HepG2 (cell line): ENCODE results near the gene TSC22D2. TPM values are rescaled to one million over a fixed set of nuclear protein-coding genes. Genes with fewer than 3 reads are reported as not detected.

Experiments
- ATAC-seq: fragments of 200-7000 bp; cut with Tn5 transposase; 3 replicates; pipeline ENCODE4 v1.9.1; 2020; ENCODE audit warnings: mild to moderate bottlenecking, moderate library complexity
- BruUV-seq: library from RNA; stranded (reverse); fragments of 400-500 nt; replicated peaks from 2 replicates; lab custom pipeline; 2021; lab: Mats Ljungman, UMichigan
- CTCF ChIA-PET: fragments of 300-600 bp; formaldehyde crosslinking; extraction: SDS; loops from one replicate; lab custom pipeline; 2021; ENCODE audit warnings: low total read pairs, inconsistent platforms, low intra/inter-chr PET ratio; lab: Yijun Ruan, JAX
- POLR2A ChIA-PET: fragments of 350-600 bp; sonication (Branson Sonifier 250); formaldehyde crosslinking; loops from one replicate; lab custom pipeline; 2020; ENCODE audit warnings: antibody characterized with exemption, inconsistent platforms; lab: Yijun Ruan, JAX
- DNase-seq: peaks from one replicate; pipeline ENCODE4 v3.0.0-alpha.2; 2015; ENCODE audit warnings: low spot score
- FAIRE-seq: peaks from 3 replicates; lab custom pipeline; 2011; peaks lifted over from hg19 to GRCh38; lab: Jason Lieb, UNC
- H2AFZ ChIP-seq: one replicate; pipeline ENCODE4 v1.6.1; 2011; ENCODE audit warnings: low read length, inconsistent platforms
- H3K27ac ChIP-seq: fragments of 300-600 bp; 3 replicates; pipeline ENCODE4 v1.8.0; 2011; ENCODE audit warnings: mixed run types, mild to moderate bottlenecking, mixed read lengths, low read length, inconsistent platforms; ENCODE audit not compliant: insufficient read depth; ENCODE audit errors: extremely low read length
- H3K27me3 ChIP-seq, 2 experiments: fragments of 200-600 bp in 1 of 2; 2 replicates in 1 of 2; 3 replicates in 1 of 2; pipeline versions ENCODE4 v1.6.0 to v1.8.0; 2011; ENCODE audit warnings: low read length in 2 of 2, mild to moderate bottlenecking in 2 of 2, moderate library complexity in 2 of 2, inconsistent platforms in 1 of 2; ENCODE audit not compliant: insufficient read depth in 2 of 2, control insufficient read depth in 1 of 2
- H3K36me3 ChIP-seq, 2 experiments: fragments of 200-600 bp in 1 of 2; replicated peaks in 1 of 2; 2 replicates in 1 of 2; 3 replicates in 1 of 2; pipeline versions ENCODE4 v1.5.1 to v1.8.0; 2011; ENCODE audit warnings: low read length in 2 of 2, inconsistent platforms in 1 of 2; ENCODE audit not compliant: insufficient read depth in 2 of 2, control insufficient read depth in 1 of 2
- H3K4me1 ChIP-seq: 2 replicates; pipeline ENCODE4 v1.5.1; 2012; ENCODE audit warnings: low read length, inconsistent platforms; ENCODE audit not compliant: insufficient read depth
- H3K4me2 ChIP-seq: 2 replicates; pipeline ENCODE4 v1.6.0; 2011; ENCODE audit warnings: low read depth, low read length, inconsistent platforms
- H3K4me3 ChIP-seq, 3 experiments: fragments of 200-600 bp in 1 of 3; sonication (generic), shearing (Covaris generic) in 1 of 3; replicated peaks in 1 of 3; 2 replicates each; pipeline ENCODE4 v1.5.1; 2011 to 2016; ENCODE audit warnings: low read length in 3 of 3, inconsistent platforms in 2 of 3, low read depth in 2 of 3, mild to moderate bottlenecking in 2 of 3, control low read depth in 1 of 3, mixed read lengths in 1 of 3; ENCODE audit not compliant: insufficient read depth in 1 of 3
- H3K79me2 ChIP-seq: one replicate; pipeline ENCODE4 v1.6.1; 2011; ENCODE audit warnings: low read length, inconsistent platforms; ENCODE audit not compliant: insufficient read depth
- H3K9ac ChIP-seq: 2 replicates; pipeline ENCODE4 v1.6.0; 2011; ENCODE audit warnings: mild to moderate bottlenecking, low read depth, low read length, inconsistent platforms; ENCODE audit not compliant: insufficient read depth
- H3K9me3 ChIP-seq: 2 replicates; pipeline ENCODE4 v1.5.1; 2012; ENCODE audit warnings: mild to moderate bottlenecking, low read length
- H4K20me1 ChIP-seq: 2 replicates; pipeline ENCODE4 v1.6.0; 2011; ENCODE audit warnings: inconsistent platforms, mild to moderate bottlenecking, low read length, moderate library complexity; ENCODE audit not compliant: insufficient read depth
- EP300 ChIP-seq, 3 experiments: sonication (generic) in 1 of 3; formaldehyde crosslinking in 1 of 3; IDR thresholded peaks; 2 replicates each; pipeline versions ENCODE4 v1.5.1 to v1.6.1; 2011 to 2020; ENCODE audit warnings: low read depth in 2 of 3, low read length in 2 of 3, borderline replicate concordance in 1 of 3, improper control_type of control experiment in 1 of 3, mild to moderate bottlenecking in 1 of 3, missing genetic modification reagents in 1 of 3, moderate library complexity in 1 of 3
- GABPB1 ChIP-seq: IDR thresholded peaks from 2 replicates; pipeline ENCODE4 v1.6.1; 2016; ENCODE audit warnings: mild to moderate bottlenecking, missing genetic modification reagents, moderate library complexity, missing compliant biosample characterization
- GATA4 ChIP-seq: sonication (generic); IDR thresholded peaks from 2 replicates; pipeline ENCODE4 v1.6.1; 2016; ENCODE audit warnings: antibody characterized with exemption, low read depth, borderline replicate concordance
- HMG20B ChIP-seq: conservative IDR thresholded peaks from 2 replicates; pipeline ENCODE4 v1.6.1; 2016; ENCODE audit warnings: missing genetic modification reagents, missing compliant biosample characterization
- MED1 ChIP-seq: sonication (generic); formaldehyde crosslinking; IDR thresholded peaks from 2 replicates; pipeline ENCODE4 v1.4.0; 2020; ENCODE audit warnings: missing genetic modification reagents
- ZBTB20 ChIP-seq: sonication (generic); formaldehyde crosslinking; IDR thresholded peaks from 2 replicates; pipeline ENCODE4 v1.8.1; 2023; ENCODE audit warnings: missing genetic modification reagents, low read depth, mild to moderate bottlenecking, borderline replicate concordance
- ZNF136 ChIP-seq: sonication (generic); formaldehyde crosslinking; IDR thresholded peaks from 2 replicates; pipeline ENCODE4 v1.8.1; 2022; ENCODE audit warnings: low read depth, mild to moderate bottlenecking, moderate library complexity, missing genetic modification reagents
- ZNF543 ChIP-seq: sonication (generic); formaldehyde crosslinking; IDR thresholded peaks from 2 replicates; pipeline ENCODE4 v1.4.0; 2020; ENCODE audit warnings: mild to moderate bottlenecking, missing genetic modification reagents
- ZNF674 ChIP-seq: sonication (generic); formaldehyde crosslinking; IDR thresholded peaks from 2 replicates; pipeline ENCODE4 v1.5.0; 2020; ENCODE audit warnings: low read depth, mild to moderate bottlenecking, missing genetic modification reagents
- ZNF775 ChIP-seq: sonication (generic); formaldehyde crosslinking; IDR thresholded peaks from 2 replicates; pipeline ENCODE4 v1.4.0; 2020; ENCODE audit warnings: missing genetic modification reagents, mild to moderate bottlenecking, moderate library complexity, borderline replicate concordance
- ZZZ3 ChIP-seq: sonication (generic); formaldehyde crosslinking; IDR thresholded peaks from 2 replicates; pipeline ENCODE4 v1.4.0; 2020; ENCODE audit warnings: missing genetic modification reagents, mild to moderate bottlenecking, borderline replicate concordance
- WGBS: methylation state at CpG from one replicate; pipeline ENCODE4 v1.1.6; 2017; ENCODE audit warnings: low lambda C conversion rate; 5-methylcytosine and 5-hydroxymethylcytosine counted together
- in situ Hi-C: cut with HindIII; loops from 2 replicates; pipeline ENCODE4 v1.10.0; 2017; ENCODE audit warnings: low pct_unique_long_range_greater_than_20kb; ENCODE audit not compliant: extremely low pct_ligation_motif_present
- intact Hi-C: fragments of 100-400 bp; cut with micrococcal nuclease; formaldehyde crosslinking; loops from one replicate; pipeline ENCODE4 v1.10.0; 2022; ENCODE audit not compliant: unreplicated experiment
- polyA plus RNA-seq, 8 experiments: library from polyadenylated mRNA; depleted of rRNA in 3 of 8; stranded (reverse) in 7 of 8; unstranded in 1 of 8; fragments of >200 nt; fragmentation: Illumina TruSeq in 4 of 8; extraction: Trizol in 4 of 8; gene quantifications; 2 replicates each; pipeline versions ENCODE4 v1.2.1 to v1.2.3, GENCODE V29; 2011 to 2016; ENCODE audit warnings: low read depth in 4 of 8, missing spikeins in 1 of 8, mixed read lengths in 1 of 8; ENCODE audit not compliant: insufficient read depth in 1 of 8
- total RNA-seq, 5 experiments: library from RNA; depleted of rRNA; stranded (reverse); fragments of >200 nt; fragmentation: Illumina TruSeq; extraction: Trizol; gene quantifications; 2 replicates each; pipeline ENCODE4 v1.2.3, GENCODE V29; 2016; ENCODE audit warnings: low read depth in 1 of 5
- TF ChIP-seq, protein P1 (sequence below): sonication (generic); formaldehyde crosslinking; IDR thresholded peaks from 2 replicates; pipeline ENCODE4 v1.9.0; 2022; ENCODE audit warnings: low read depth, missing genetic modification reagents
- TF ChIP-seq, protein P2 (sequence below): sonication (generic); formaldehyde crosslinking; conservative IDR thresholded peaks from 2 replicates; pipeline ENCODE4 v1.8.0; 2022; ENCODE audit warnings: mild to moderate bottlenecking, moderate library complexity, missing genetic modification reagents

Gene TSC22D2
- total and polyA plus RNA-seq, 2 of the 13 experiments (the other 11 are each of a cell fraction or from before 2014, with no cell fraction given) = 4.6 to 8.2 TPM

DNA sequence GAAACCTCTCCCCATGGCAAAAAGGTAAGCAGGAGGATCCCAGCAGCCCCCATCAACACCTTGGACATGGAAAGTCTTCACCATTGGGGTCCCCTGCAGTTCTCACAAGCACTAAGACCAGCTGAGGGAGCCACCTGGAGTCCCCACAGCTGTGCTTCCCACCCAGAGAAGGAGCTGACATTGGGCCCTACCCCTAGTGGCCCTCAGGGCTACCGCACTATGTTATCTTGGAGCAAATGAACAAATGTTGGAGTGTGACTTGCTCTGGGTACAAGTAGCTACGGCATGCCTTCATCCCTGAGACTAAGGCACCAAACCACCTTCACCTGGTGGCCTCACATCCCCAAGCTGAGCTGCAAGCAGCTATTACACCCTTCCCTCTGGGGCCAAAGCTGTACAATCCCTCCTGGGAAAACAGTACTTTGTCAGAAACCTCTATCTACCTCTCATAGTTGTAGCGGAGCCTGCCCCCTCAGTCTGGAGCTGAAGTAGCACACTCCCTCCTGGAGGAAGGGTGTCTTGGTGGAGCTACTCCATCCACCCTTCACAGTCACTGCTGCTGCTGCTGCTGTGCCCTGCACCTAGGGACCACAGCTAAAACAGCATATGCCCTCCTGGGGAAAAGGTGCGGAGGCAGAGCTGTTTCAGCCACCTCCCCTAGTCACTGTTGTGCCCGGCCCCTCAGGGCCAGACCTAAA lies 95.5 kb downstream of the TSC22D2 start:
- no peaks in the 10 kb centered on the region for H3K4me1 ChIP-seq
- CTCF ChIA-PET = interaction anchor here (1.2 kb wide), 1 partner anchor 217 kb away, joined by 3 read pairs; no protein-coding TSS in a partner anchor
- no peak for TF ChIP-seq ZNF775 (CRISPR knock-in tag)
- TF ChIP-seq, protein P1, sequence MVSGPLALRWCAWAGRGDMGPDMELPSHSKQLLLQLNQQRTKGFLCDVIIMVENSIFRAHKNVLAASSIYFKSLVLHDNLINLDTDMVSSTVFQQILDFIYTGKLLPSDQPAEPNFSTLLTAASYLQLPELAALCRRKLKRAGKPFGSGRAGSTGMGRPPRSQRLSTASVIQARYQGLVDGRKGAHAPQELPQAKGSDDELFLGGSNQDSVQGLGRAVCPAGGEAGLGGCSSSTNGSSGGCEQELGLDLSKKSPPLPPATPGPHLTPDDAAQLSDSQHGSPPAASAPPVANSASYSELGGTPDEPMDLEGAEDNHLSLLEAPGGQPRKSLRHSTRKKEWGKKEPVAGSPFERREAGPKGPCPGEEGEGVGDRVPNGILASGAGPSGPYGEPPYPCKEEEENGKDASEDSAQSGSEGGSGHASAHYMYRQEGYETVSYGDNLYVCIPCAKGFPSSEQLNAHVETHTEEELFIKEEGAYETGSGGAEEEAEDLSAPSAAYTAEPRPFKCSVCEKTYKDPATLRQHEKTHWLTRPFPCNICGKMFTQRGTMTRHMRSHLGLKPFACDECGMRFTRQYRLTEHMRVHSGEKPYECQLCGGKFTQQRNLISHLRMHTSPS (CRISPR knock-in tag) = no peak
- TF ChIP-seq ZBTB20 (CRISPR knock-in tag) = no peak
- TF ChIP-seq, all 625 proteins: peak for 0
- peak; percentile 94 for ATAC-seq
- WGBS = no CpG with 5 or more reads among the region's 5 CpGs
- no peak overlapping the region for H3K9ac ChIP-seq
- H3K4me3 ChIP-seq = no peak overlapping the region
- H2AFZ ChIP-seq = no peak overlapping the region
- POLR2A ChIA-PET = interaction anchor here (0.7 kb wide), 1 partner anchor 43 kb away, joined by 3 read pairs; the partner anchor contains the start of genes EIF2A and SERP1
- H4K20me1 ChIP-seq = no peaks in the 10 kb centered on the region
- no peak overlapping the region for H3K4me2 ChIP-seq
- no TSS peak for BruUV-seq
- DNase-seq = no peak
- no peak for FAIRE-seq
- H3K36me3 ChIP-seq = no peaks in the 10 kb centered on the region
- in situ Hi-C loops (no loop called here), intact Hi-C loops (no loop called here)
- peaks cover 12% of the 10 kb centered on the region for H3K9me3 ChIP-seq
- no peak overlapping the region for H3K27ac ChIP-seq
- H3K79me2 ChIP-seq = no peaks in the 10 kb centered on the region
- no peaks in the 10 kb centered on the region; a peak in 1 of 5 replicates for H3K27me3 ChIP-seq

DNA sequence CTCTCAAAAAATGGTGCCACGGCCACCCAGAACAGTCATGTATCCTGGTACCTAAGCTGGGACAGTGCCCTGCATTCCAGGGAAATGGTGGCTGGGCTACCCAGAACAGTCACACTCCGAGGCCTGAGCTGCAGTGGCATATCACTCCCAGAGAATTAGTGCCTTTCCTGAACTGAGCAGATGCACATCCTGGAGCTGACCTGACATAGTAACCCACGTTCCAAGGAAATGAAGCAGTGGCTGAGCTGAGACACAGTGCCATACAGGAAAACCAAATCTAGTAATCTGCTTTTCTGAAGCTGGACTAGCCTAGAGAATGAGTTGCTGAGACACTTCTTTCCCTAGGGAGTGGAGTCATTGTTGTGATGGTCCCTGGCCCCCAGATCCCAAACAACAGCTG lies 96.4 kb downstream of the TSC22D2 start:
- H2AFZ ChIP-seq = no peak overlapping the region
- WGBS = 0% methylated on average over 2 of the region's 3 CpGs
- no TSS peak for BruUV-seq
- FAIRE-seq = no peak
- H3K27me3 ChIP-seq = no peaks in the 10 kb centered on the region; a peak in 1 of 5 replicates
- in situ Hi-C loops (no loop called here), intact Hi-C loops (no loop called here)
- ChIA-PET CTCF (interaction anchor here (1.2 kb wide), 1 partner anchor 218 kb away, joined by 3 read pairs; no protein-coding TSS in a partner anchor), POLR2A (no interaction called here)
- H3K4me3 ChIP-seq = no peak overlapping the region
- H3K4me1 ChIP-seq = no peaks in the 10 kb centered on the region
- H4K20me1 ChIP-seq = no peaks in the 10 kb centered on the region
- H3K4me2 ChIP-seq = no peak overlapping the region
- H3K9me3 ChIP-seq = peaks cover 12% of the 10 kb centered on the region
- ATAC-seq = no peak; the same call in 2 of the 3 replicates
- no peaks in the 10 kb centered on the region for H3K79me2 ChIP-seq
- no peak overlapping the region for H3K9ac ChIP-seq
- no peak for DNase-seq
- no peaks in the 10 kb centered on the region for H3K36me3 ChIP-seq
- no peak overlapping the region for H3K27ac ChIP-seq
- TF ChIP-seq, protein P2, sequence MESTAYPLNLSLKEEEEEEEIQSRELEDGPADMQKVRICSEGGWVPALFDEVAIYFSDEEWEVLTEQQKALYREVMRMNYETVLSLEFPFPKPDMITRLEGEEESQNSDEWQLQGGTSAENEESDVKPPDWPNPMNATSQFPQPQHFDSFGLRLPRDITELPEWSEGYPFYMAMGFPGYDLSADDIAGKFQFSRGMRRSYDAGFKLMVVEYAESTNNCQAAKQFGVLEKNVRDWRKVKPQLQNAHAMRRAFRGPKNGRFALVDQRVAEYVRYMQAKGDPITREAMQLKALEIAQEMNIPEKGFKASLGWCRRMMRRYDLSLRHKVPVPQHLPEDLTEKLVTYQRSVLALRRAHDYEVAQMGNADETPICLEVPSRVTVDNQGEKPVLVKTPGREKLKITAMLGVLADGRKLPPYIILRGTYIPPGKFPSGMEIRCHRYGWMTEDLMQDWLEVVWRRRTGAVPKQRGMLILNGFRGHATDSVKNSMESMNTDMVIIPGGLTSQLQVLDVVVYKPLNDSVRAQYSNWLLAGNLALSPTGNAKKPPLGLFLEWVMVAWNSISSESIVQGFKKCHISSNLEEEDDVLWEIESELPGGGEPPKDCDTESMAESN (CRISPR knock-in tag) = no peak
- no peak for TF ChIP-seq HMG20B
- TF ChIP-seq ZNF674 = no peak
- no peak for TF ChIP-seq GATA4
- no peak for TF ChIP-seq EP300 (IDR thresholded peaks at IDR 0.05; ENCODE audit: low read depth in 2 of 2, low read length in 2 of 2)
- TF ChIP-seq EP300 (CRISPR knock-in tag; IDR thresholded peaks at IDR 0.05; ENCODE audit: borderline replicate concordance) = no peak
- TF ChIP-seq ZNF543 (CRISPR knock-in tag) = no peak
- no peak for TF ChIP-seq GABPB1 (CRISPR knock-in tag)
- no peak for TF ChIP-seq MED1 (CRISPR knock-in tag)
- no peak for TF ChIP-seq ZNF136 (CRISPR knock-in tag)
- no peak for TF ChIP-seq ZZZ3 (CRISPR knock-in tag)
